IPS-18c (cell line): Measurements from ENCODE around the gene PTTG1IP.

Experiments used
- H3K4me3 ChIP-seq: 2 replicates; pipeline ENCODE4 v1.7.0; 2013; ENCODE audit warnings: low read depth, mild to moderate bottlenecking, low read length, moderate library complexity; ENCODE audit not compliant: insufficient read depth
- H3K9me3 ChIP-seq: one replicate; pipeline ENCODE4 v1.6.1; 2013; ENCODE audit warnings: mild to moderate bottlenecking, low read length, moderate library complexity; ENCODE audit not compliant: control insufficient read depth, insufficient read depth

The PTTG1IP gene

GRCh38 chr21:44815225-44815624 is 58.3 kb downstream of the PTTG1IP start:
- no peak overlapping the region for H3K4me3 ChIP-seq

GRCh38 chr21:44814498-44815023 is 58.9 kb downstream of the PTTG1IP start:
- Histone ChIP-seq H3K9me3 (peaks cover 12% of the 10 kb centered on the region), H3K4me3 (no peak overlapping the region)

More at GRCh38 chr21:44815225-44815624, 58.3 kb downstream of the PTTG1IP start:
- H3K9me3 ChIP-seq = peaks cover 12% of the 10 kb centered on the region

- H3K9me3 ChIP-seq = peaks cover 5% of the 10 kb centered on the region
- H3K4me3 ChIP-seq = no peak overlapping the region
These were observed 59.8 kb downstream of the PTTG1IP start for GRCh38 chr21:44813727-44814126.

GRCh38 chr21:44813149-44813548 is 60.3 kb downstream of the PTTG1IP start:
- Histone ChIP-seq H3K9me3 (peaks cover 2% of the 10 kb centered on the region), H3K4me3 (no peak overlapping the region)

GRCh38 chr21:44812640-44813039 is 60.9 kb downstream of the PTTG1IP start:
- Histone ChIP-seq H3K9me3 (no peaks in the 10 kb centered on the region), H3K4me3 (no peak overlapping the region)

- Histone ChIP-seq H3K4me3 (no peak overlapping the region), H3K9me3 (no peaks in the 10 kb centered on the region)
These were observed 62.7 kb downstream of the PTTG1IP start for GRCh38 chr21:44810779-44811178.

- Histone ChIP-seq H3K9me3 (no peaks in the 10 kb centered on the region), H3K4me3 (no peak overlapping the region)
These were observed 67.6 kb downstream of the PTTG1IP start for GRCh38 chr21:44805859-44806258.

- Histone ChIP-seq H3K9me3 (no peaks in the 10 kb centered on the region), H3K4me3 (no peak overlapping the region)
These were observed 68.3 kb downstream of the PTTG1IP start for GRCh38 chr21:44805226-44805625.

GRCh38 chr21:44804762-44805161 is 68.7 kb downstream of the PTTG1IP start:
- Histone ChIP-seq H3K9me3 (no peaks in the 10 kb centered on the region), H3K4me3 (no peak overlapping the region)

- no peaks in the 10 kb centered on the region for H3K9me3 ChIP-seq
- H3K4me3 ChIP-seq = no peak overlapping the region
These were observed 69.8 kb downstream of the PTTG1IP start for GRCh38 chr21:44803651-44804050.

GRCh38 chr21:44802396-44803153 is 70.9 kb downstream of the PTTG1IP start:
- H3K9me3 ChIP-seq = no peaks in the 10 kb centered on the region
- peak overlapping the region; percentile 92 for H3K4me3 ChIP-seq

GRCh38 chr21:44801468-44802395 is 71.8 kb downstream of the PTTG1IP start, which contains the start of gene UBE2G2:
UBE2G2 (minus strand) TSS chr21:44801820; CDS start chr21:44801748, 72 bp downstream.
- Histone ChIP-seq H3K4me3 (peak within 1 kb of the TSS; percentile 92), H3K9me3 (no peaks in the 10 kb centered on the region)

- Histone ChIP-seq H3K4me3 (peak overlapping the region; percentile 92), H3K9me3 (no peaks in the 10 kb centered on the region)
These were observed 72.5 kb downstream of the PTTG1IP start for GRCh38 chr21:44800971-44801467.

- H3K4me3 ChIP-seq = peak overlapping the region; percentile 92; the same call in 1 of the 2 replicates
- no peaks in the 10 kb centered on the region for H3K9me3 ChIP-seq
These were observed 73.4 kb downstream of the PTTG1IP start for GRCh38 chr21:44800103-44800502.

GRCh38 chr21:44799646-44800045 is 73.8 kb downstream of the PTTG1IP start:
- Histone ChIP-seq H3K4me3 (no peak overlapping the region), H3K9me3 (no peaks in the 10 kb centered on the region)
